Astrocyte (in vitro differentiated cells and primary cell): ENCODE data around the gene PDGFD. TPM values are rescaled to one million over a fixed set of nuclear protein-coding genes. Genes with fewer than 3 reads are reported as not detected.
A peak's percentile ranks its signal among the peaks of the same experiment; 100 is the strongest.

Experiments used
- DNase-seq: peaks from one replicate; pipeline ENCODE4 v3.0.0-alpha.2; 2010; ENCODE audit warnings: low read depth
- FAIRE-seq: peaks from 2 replicates; lab custom pipeline; 2011; peaks lifted over from hg19 to GRCh38; lab: Jason Lieb, UNC
- H2AFZ ChIP-seq: 2 replicates; pipeline ENCODE4 v1.6.0; 2012; ENCODE audit warnings: low read depth, low read length, inconsistent platforms
- H3K27ac ChIP-seq: 2 replicates; pipeline ENCODE4 v1.5.1; 2011; ENCODE audit warnings: low read depth, low read length, inconsistent platforms
- H3K27me3 ChIP-seq: 2 replicates; pipeline ENCODE4 v1.6.0; 2011; ENCODE audit warnings: low read length, inconsistent platforms; ENCODE audit not compliant: insufficient read depth
- H3K36me3 ChIP-seq: 2 replicates; pipeline ENCODE4 v1.5.1; 2011; ENCODE audit warnings: low read length, inconsistent platforms; ENCODE audit not compliant: insufficient read depth
- H3K4me1 ChIP-seq: 2 replicates; pipeline ENCODE4 v1.5.1; 2011; ENCODE audit warnings: low read length, inconsistent platforms; ENCODE audit not compliant: insufficient read depth
- H3K4me2 ChIP-seq: 2 replicates; pipeline ENCODE4 v1.6.0; 2012; ENCODE audit warnings: low read length, inconsistent platforms
- H3K4me3 ChIP-seq: 2 replicates; pipeline ENCODE4 v1.5.1; 2011; ENCODE audit warnings: low read depth, mild to moderate bottlenecking, low read length, inconsistent platforms; ENCODE audit not compliant: insufficient read depth
- H3K79me2 ChIP-seq: 2 replicates; pipeline ENCODE4 v1.6.0; 2012; ENCODE audit warnings: mild to moderate bottlenecking, low read length, inconsistent platforms; ENCODE audit not compliant: insufficient read depth
- H3K9ac ChIP-seq: 2 replicates; pipeline ENCODE4 v1.6.0; 2012; ENCODE audit warnings: mild to moderate bottlenecking, low read length, inconsistent platforms
- H3K9me3 ChIP-seq: 2 replicates; pipeline ENCODE4 v1.5.1; 2012; ENCODE audit warnings: low read depth, mild to moderate bottlenecking, low read length, inconsistent platforms; ENCODE audit not compliant: insufficient read depth
- H4K20me1 ChIP-seq: 2 replicates; pipeline ENCODE4 v1.6.0; 2012; ENCODE audit warnings: low read length, inconsistent platforms; ENCODE audit not compliant: insufficient read depth
- H3K27ac Mint-ChIP-seq: one replicate; pipeline ENCODE4 v1.8.0; 2021; ENCODE audit warnings: mild to moderate bottlenecking, mixed read lengths; ENCODE audit not compliant: unreplicated experiment
- H3K27me3 Mint-ChIP-seq: one replicate; pipeline ENCODE4 v1.8.0; 2021; ENCODE audit warnings: low read depth, mixed read lengths; ENCODE audit not compliant: unreplicated experiment
- H3K36me3 Mint-ChIP-seq: one replicate; pipeline ENCODE4 v1.8.0; 2021; ENCODE audit warnings: low read depth, mixed read lengths; ENCODE audit not compliant: unreplicated experiment
- H3K4me1 Mint-ChIP-seq: one replicate; pipeline ENCODE4 v1.8.0; 2021; ENCODE audit warnings: low read depth, mixed read lengths; ENCODE audit not compliant: unreplicated experiment
- H3K4me3 Mint-ChIP-seq: one replicate; pipeline ENCODE4 v1.8.0; 2021; ENCODE audit warnings: mild to moderate bottlenecking, moderate library complexity, mixed read lengths; ENCODE audit not compliant: unreplicated experiment
- H3K9me3 Mint-ChIP-seq: one replicate; pipeline ENCODE4 v1.8.0; 2021; ENCODE audit warnings: mild to moderate bottlenecking, mixed read lengths; ENCODE audit not compliant: unreplicated experiment
- CTCF ChIP-seq: IDR thresholded peaks from 2 replicates; pipeline ENCODE4 v1.5.1; 2011; ENCODE audit warnings: low read depth, mild to moderate bottlenecking, inconsistent platforms, low read length, moderate library complexity; ENCODE audit not compliant: insufficient read depth
- EZH2 ChIP-seq: IDR thresholded peaks from 2 replicates; pipeline ENCODE4 v1.6.1; 2012; ENCODE audit warnings: mild to moderate bottlenecking, low read length, inconsistent platforms; ENCODE audit not compliant: insufficient read depth
- total RNA-seq: library from RNA; stranded (reverse); gene quantifications from 2 replicates; pipeline ENCODE4 v1.2.1, GENCODE V29; 2021

Gene PDGFD
- total RNA-seq, 1 donor from 2014 or later = 2.6 TPM

- Histone ChIP-seq H4K20me1 (no peaks in the 10 kb centered on the region), H3K4me2 (no peak overlapping the region), H3K9me3 (no peaks in the 10 kb centered on the region), H3K9ac (no peak overlapping the region), H3K4me1 (peaks cover 6% of the 10 kb centered on the region), H2AFZ (no peak overlapping the region), H3K79me2 (no peaks in the 10 kb centered on the region), H3K4me3 (no peak overlapping the region), H3K27ac (no peak overlapping the region), H3K36me3 (no peaks in the 10 kb centered on the region), H3K27me3 (no peaks in the 10 kb centered on the region)
- FAIRE-seq (no peak), DNase-seq (no peak)
- H3K27ac Mint-ChIP-seq = no peak overlapping the region
- H3K9me3 Mint-ChIP-seq = no peaks in the 10 kb centered on the region
- TF ChIP-seq CTCF = no peak
- no peak for TF ChIP-seq EZH2
- H3K36me3 Mint-ChIP-seq = no peaks in the 10 kb centered on the region
- no peaks in the 10 kb centered on the region for H3K27me3 Mint-ChIP-seq
- no peak overlapping the region for H3K4me3 Mint-ChIP-seq
- no peaks in the 10 kb centered on the region for H3K4me1 Mint-ChIP-seq
Measured at GRCh38 chr11:104161751-104162450, 2.0 kb downstream of the PDGFD start.

- DNase-seq = peak; percentile 44
Measured at GRCh38 chr11:104159356-104159755, 4.6 kb downstream of the PDGFD start.

More at GRCh38 chr11:104159356-104159755, 4.6 kb downstream of the PDGFD start:
- Histone ChIP-seq H3K27me3 (no peaks in the 10 kb centered on the region), H3K9ac (no peak overlapping the region), H3K79me2 (no peaks in the 10 kb centered on the region), H3K27ac (no peak overlapping the region), H3K9me3 (no peaks in the 10 kb centered on the region), H3K36me3 (no peaks in the 10 kb centered on the region), H3K4me3 (no peak overlapping the region), H2AFZ (no peak overlapping the region), H3K4me1 (peaks cover 6% of the 10 kb centered on the region), H4K20me1 (no peaks in the 10 kb centered on the region), H3K4me2 (no peak overlapping the region)
- H3K4me1 Mint-ChIP-seq = no peaks in the 10 kb centered on the region
- no peaks in the 10 kb centered on the region for H3K27me3 Mint-ChIP-seq
- no peak for TF ChIP-seq CTCF
- no peak for TF ChIP-seq EZH2
- H3K9me3 Mint-ChIP-seq = no peaks in the 10 kb centered on the region
- H3K27ac Mint-ChIP-seq = no peak overlapping the region
- H3K36me3 Mint-ChIP-seq = no peaks in the 10 kb centered on the region
- FAIRE-seq = no peak
- H3K4me3 Mint-ChIP-seq = no peak overlapping the region
